HEK293 (cell line): Measurements from ENCODE around the gene SLC17A3.

Experiments
- CTCF ChIA-PET: fragments of 350-600 bp; formaldehyde crosslinking; extraction: SDS; loops from one replicate; lab custom pipeline; 2021; ENCODE audit warnings: antibody characterized with exemption; lab: Yijun Ruan, JAX
- POLR2A ChIA-PET: fragments of 300-600 bp; formaldehyde crosslinking; extraction: SDS; loops from one replicate; lab custom pipeline; 2020; ENCODE audit warnings: antibody characterized with exemption, inconsistent platforms; lab: Yijun Ruan, JAX
- H3K27ac ChIP-seq: fragments of 200-500 bp; sonication (Bioruptor generic); 2 replicates; pipeline ENCODE4 v1.5.1; 2014; ENCODE audit warnings: low read depth, low read length, control low read depth, inconsistent platforms; ENCODE audit errors: extremely low read depth
- H3K36me3 ChIP-seq, 2 experiments: fragments of 200-500 bp in 1 of 2; sonication (Bioruptor generic) in 1 of 2; 1 replicate in 1 of 2; 2 replicates in 1 of 2; pipeline ENCODE4 v1.5.1; 2014 to 2017; ENCODE audit warnings: inconsistent platforms in 2 of 2, low read length in 2 of 2; ENCODE audit not compliant: control insufficient read depth in 2 of 2, insufficient read depth in 1 of 2
- H3K4me1 ChIP-seq: fragments of 200-500 bp; sonication (Bioruptor generic); 2 replicates; pipeline ENCODE4 v1.5.1; 2014; ENCODE audit warnings: mild to moderate bottlenecking, low read length, inconsistent platforms; ENCODE audit not compliant: control insufficient read depth, insufficient read depth
- H3K4me3 ChIP-seq: 2 replicates; pipeline ENCODE4 v1.5.1; 2011; ENCODE audit warnings: low read depth, mild to moderate bottlenecking, control low read depth, low read length, moderate library complexity
- H3K9me3 ChIP-seq: fragments of 200-500 bp; sonication (Bioruptor generic); 2 replicates; pipeline ENCODE4 v1.5.1; 2014; ENCODE audit warnings: low read depth, low read length, inconsistent platforms; ENCODE audit not compliant: control insufficient read depth, insufficient read depth
- KLF10 ChIP-seq: fragments of 450-650 bp; IDR thresholded peaks from 2 replicates; pipeline ENCODE4 v1.5.1; 2018; ENCODE audit warnings: missing biosample characterization, mild to moderate bottlenecking, missing genetic modification characterization
- SETDB1 ChIP-seq: IDR thresholded peaks from one replicate; pipeline ENCODE4 v1.6.1; 2017; ENCODE audit warnings: mild to moderate bottlenecking, low read length, moderate library complexity, mixed read lengths; ENCODE audit not compliant: insufficient read length
- ZBTB17 ChIP-seq: fragments of 450-650 bp; formaldehyde crosslinking; IDR thresholded peaks from 2 replicates; pipeline ENCODE4 v1.5.1; 2016; ENCODE audit warnings: missing biosample characterization, missing genetic modification characterization
- ZBTB7A ChIP-seq: fragments of 450-650 bp; formaldehyde crosslinking; IDR thresholded peaks from 2 replicates; pipeline ENCODE4 v1.5.1; 2016; ENCODE audit warnings: low read depth, missing biosample characterization, missing genetic modification characterization
- ZBTB8A ChIP-seq: fragments of 450-650 bp; formaldehyde crosslinking; IDR thresholded peaks from 2 replicates; pipeline ENCODE4 v1.5.1; 2016; ENCODE audit warnings: missing biosample characterization, missing genetic modification characterization
- ZFP3 ChIP-seq: fragments of 450-650 bp; formaldehyde crosslinking; IDR thresholded peaks from 2 replicates; pipeline ENCODE4 v1.5.1; 2016; ENCODE audit warnings: low read depth, missing biosample characterization, missing genetic modification characterization
- ZNF10 ChIP-seq: fragments of 450-650 bp; formaldehyde crosslinking; IDR thresholded peaks from 2 replicates; pipeline ENCODE4 v1.5.1; 2017; ENCODE audit warnings: missing biosample characterization, missing genetic modification characterization
- ZNF19 ChIP-seq: fragments of 450-650 bp; formaldehyde crosslinking; IDR thresholded peaks from 2 replicates; pipeline ENCODE4; 2016; ENCODE audit warnings: missing biosample characterization, missing genetic modification characterization, low read depth
- ZNF48 ChIP-seq: fragments of 450-650 bp; formaldehyde crosslinking; IDR thresholded peaks from 2 replicates; pipeline ENCODE4 v1.5.1; 2016; ENCODE audit warnings: missing biosample characterization, missing genetic modification characterization
- ZNF571 ChIP-seq: fragments of 450-650 bp; formaldehyde crosslinking; IDR thresholded peaks from 2 replicates; pipeline ENCODE4 v1.5.0; 2017; ENCODE audit warnings: missing biosample characterization, missing genetic modification characterization
- ZNF701 ChIP-seq: fragments of 450-650 bp; formaldehyde crosslinking; IDR thresholded peaks from 2 replicates; pipeline ENCODE4 v1.5.1; 2016; ENCODE audit warnings: missing biosample characterization, missing genetic modification characterization
- TF ChIP-seq, protein P1 (sequence below): fragments of 450-650 bp; formaldehyde crosslinking; IDR thresholded peaks from 2 replicates; pipeline ENCODE4 v1.5.1; 2016; ENCODE audit warnings: missing biosample characterization, missing genetic modification characterization, low read depth
- TF ChIP-seq, protein P2 (sequence below): fragments of 450-650 bp; formaldehyde crosslinking; IDR thresholded peaks from 2 replicates; pipeline ENCODE4 v1.5.1; 2016; ENCODE audit warnings: missing biosample characterization, missing genetic modification characterization
- TF ChIP-seq, protein P3 (sequence below): fragments of 450-650 bp; IDR thresholded peaks from 2 replicates; pipeline ENCODE4 v1.5.1; 2018; ENCODE audit warnings: missing biosample characterization, missing genetic modification characterization
- TF ChIP-seq, protein P4 (sequence below): fragments of 450-650 bp; formaldehyde crosslinking; IDR thresholded peaks from 2 replicates; pipeline ENCODE4 v1.5.1; 2016; ENCODE audit warnings: missing biosample characterization, missing genetic modification characterization
- TF ChIP-seq, protein P5 (sequence below): fragments of 450-650 bp; formaldehyde crosslinking; IDR thresholded peaks from 2 replicates; pipeline ENCODE4 v1.5.1; 2016; ENCODE audit warnings: missing biosample characterization, missing genetic modification characterization

Gene SLC17A3

DNA sequence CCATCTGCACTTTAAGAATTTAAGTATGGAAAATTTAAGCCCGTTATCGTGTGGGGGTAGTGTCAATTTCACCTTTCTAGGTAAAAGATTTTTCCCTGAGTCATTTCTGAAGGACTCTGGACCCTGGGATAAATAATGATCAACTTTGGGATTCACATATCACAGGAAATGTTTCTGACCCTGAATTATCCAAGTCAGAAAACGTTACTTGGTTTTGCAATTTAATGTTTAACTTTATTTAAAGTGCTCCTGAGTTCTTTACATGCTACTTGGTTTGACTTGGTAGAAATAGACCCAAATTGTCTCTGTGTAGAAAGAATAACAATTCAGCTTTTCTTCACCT lies 1.5 kb upstream of the SLC17A3 start (continued):
- TF ChIP-seq, protein P1, sequence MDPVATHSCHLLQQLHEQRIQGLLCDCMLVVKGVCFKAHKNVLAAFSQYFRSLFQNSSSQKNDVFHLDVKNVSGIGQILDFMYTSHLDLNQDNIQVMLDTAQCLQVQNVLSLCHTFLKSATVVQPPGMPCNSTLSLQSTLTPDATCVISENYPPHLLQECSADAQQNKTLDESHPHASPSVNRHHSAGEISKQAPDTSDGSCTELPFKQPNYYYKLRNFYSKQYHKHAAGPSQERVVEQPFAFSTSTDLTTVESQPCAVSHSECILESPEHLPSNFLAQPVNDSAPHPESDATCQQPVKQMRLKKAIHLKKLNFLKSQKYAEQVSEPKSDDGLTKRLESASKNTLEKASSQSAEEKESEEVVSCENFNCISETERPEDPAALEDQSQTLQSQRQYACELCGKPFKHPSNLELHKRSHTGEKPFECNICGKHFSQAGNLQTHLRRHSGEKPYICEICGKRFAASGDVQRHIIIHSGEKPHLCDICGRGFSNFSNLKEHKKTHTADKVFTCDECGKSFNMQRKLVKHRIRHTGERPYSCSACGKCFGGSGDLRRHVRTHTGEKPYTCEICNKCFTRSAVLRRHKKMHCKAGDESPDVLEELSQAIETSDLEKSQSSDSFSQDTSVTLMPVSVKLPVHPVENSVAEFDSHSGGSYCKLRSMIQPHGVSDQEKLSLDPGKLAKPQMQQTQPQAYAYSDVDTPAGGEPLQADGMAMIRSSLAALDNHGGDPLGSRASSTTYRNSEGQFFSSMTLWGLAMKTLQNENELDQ = no peak
- TF ChIP-seq KLF10 (tag by site-specific recombination) (no peak), ZNF19 (tag by site-specific recombination) (no peak), ZBTB7A (tag by site-specific recombination) (no peak), ZNF701 (no peak), ZNF571 (tag by site-specific recombination) (no peak), ZBTB17 (tag by site-specific recombination) (no peak)
- TF ChIP-seq, all 188 proteins: peak for 0

DNA sequence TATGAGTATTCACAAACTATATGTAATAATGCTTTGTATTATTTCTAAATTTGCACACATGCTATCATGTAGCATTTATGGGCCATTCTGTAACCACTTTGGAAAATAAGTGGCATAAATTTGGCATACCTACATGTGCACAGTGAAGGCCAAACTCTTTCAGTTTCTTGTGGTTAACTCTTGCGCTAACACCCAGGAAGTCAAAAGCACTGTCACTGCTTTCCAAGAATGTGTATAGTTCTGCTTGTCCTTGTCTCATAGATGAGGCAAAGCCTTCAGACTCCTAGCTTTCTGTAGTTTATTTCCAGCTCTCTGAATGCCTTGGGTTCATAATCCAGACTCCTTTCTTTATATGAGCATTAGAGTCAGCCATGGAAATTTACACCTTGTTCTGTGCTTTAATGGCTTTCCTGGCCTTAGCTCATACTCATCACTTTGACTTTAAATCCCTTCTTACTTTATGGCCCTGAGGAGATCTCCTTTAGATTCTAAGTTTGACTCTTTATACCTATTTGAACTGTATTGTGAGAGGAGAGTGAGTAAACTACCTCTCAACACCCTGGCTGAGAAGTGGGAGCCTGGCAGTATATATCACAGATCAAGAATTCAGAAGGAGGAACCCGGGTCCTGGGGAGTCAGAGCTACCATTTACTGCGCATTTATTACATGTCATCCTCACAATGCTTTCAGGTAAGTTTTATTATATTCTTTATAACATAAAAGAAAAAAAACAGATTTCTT lies 949 bp upstream of the SLC17A3 start:
- H3K4me1 ChIP-seq = no peaks in the 10 kb centered on the region
- TF ChIP-seq, protein P2, sequence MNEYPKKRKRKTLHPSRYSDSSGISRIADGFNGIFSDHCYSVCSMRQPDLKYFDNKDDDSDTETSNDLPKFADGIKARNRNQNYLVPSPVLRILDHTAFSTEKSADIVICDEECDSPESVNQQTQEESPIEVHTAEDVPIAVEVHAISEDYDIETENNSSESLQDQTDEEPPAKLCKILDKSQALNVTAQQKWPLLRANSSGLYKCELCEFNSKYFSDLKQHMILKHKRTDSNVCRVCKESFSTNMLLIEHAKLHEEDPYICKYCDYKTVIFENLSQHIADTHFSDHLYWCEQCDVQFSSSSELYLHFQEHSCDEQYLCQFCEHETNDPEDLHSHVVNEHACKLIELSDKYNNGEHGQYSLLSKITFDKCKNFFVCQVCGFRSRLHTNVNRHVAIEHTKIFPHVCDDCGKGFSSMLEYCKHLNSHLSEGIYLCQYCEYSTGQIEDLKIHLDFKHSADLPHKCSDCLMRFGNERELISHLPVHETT = no peak
- TF ChIP-seq ZNF10 (tag by site-specific recombination) = no peak
- TF ChIP-seq ZBTB7A (tag by site-specific recombination) = no peak
- TF ChIP-seq ZBTB8A (tag by site-specific recombination) = no peak
- TF ChIP-seq, protein P3, sequence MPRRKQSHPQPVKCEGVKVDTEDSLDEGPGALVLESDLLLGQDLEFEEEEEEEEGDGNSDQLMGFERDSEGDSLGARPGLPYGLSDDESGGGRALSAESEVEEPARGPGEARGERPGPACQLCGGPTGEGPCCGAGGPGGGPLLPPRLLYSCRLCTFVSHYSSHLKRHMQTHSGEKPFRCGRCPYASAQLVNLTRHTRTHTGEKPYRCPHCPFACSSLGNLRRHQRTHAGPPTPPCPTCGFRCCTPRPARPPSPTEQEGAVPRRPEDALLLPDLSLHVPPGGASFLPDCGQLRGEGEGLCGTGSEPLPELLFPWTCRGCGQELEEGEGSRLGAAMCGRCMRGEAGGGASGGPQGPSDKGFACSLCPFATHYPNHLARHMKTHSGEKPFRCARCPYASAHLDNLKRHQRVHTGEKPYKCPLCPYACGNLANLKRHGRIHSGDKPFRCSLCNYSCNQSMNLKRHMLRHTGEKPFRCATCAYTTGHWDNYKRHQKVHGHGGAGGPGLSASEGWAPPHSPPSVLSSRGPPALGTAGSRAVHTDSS = no peak
- no peak for TF ChIP-seq ZNF48 (tag by site-specific recombination)
- TF ChIP-seq, protein P4, sequence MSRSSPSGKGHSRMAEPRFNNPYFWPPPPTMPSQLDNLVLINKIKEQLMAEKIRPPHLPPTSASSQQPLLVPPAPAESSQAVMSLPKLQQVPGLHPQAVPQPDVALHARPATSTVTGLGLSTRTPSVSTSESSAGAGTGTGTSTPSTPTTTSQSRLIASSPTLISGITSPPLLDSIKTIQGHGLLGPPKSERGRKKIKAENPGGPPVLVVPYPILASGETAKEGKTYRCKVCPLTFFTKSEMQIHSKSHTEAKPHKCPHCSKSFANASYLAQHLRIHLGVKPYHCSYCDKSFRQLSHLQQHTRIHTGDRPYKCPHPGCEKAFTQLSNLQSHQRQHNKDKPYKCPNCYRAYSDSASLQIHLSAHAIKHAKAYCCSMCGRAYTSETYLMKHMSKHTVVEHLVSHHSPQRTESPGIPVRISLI (tag by site-specific recombination) = no peak
- TF ChIP-seq SETDB1 = no peak
- TF ChIP-seq, protein P5, sequence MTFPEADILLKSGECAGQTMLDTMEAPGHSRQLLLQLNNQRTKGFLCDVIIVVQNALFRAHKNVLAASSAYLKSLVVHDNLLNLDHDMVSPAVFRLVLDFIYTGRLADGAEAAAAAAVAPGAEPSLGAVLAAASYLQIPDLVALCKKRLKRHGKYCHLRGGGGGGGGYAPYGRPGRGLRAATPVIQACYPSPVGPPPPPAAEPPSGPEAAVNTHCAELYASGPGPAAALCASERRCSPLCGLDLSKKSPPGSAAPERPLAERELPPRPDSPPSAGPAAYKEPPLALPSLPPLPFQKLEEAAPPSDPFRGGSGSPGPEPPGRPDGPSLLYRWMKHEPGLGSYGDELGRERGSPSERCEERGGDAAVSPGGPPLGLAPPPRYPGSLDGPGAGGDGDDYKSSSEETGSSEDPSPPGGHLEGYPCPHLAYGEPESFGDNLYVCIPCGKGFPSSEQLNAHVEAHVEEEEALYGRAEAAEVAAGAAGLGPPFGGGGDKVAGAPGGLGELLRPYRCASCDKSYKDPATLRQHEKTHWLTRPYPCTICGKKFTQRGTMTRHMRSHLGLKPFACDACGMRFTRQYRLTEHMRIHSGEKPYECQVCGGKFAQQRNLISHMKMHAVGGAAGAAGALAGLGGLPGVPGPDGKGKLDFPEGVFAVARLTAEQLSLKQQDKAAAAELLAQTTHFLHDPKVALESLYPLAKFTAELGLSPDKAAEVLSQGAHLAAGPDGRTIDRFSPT = no peak
- TF ChIP-seq ZFP3 = no peak
- TF ChIP-seq, all 188 proteins: peak for 0
- ChIA-PET CTCF (interaction anchor here (1.0 kb wide), 1 partner anchor 318 kb away, joined by 6 read pairs; no protein-coding TSS in a partner anchor), POLR2A (no interaction called here)
- Histone ChIP-seq H3K4me3 (no peak overlapping the region), H3K27ac (no peak overlapping the region), H3K36me3 (no peaks in the 10 kb centered on the region), H3K9me3 (no peaks in the 10 kb centered on the region)
